IPS-NIHi7 (cell line): Measurements from ENCODE around the gene DGKB.

Experiments used
- DNase-seq: peaks from one replicate; pipeline ENCODE4 v3.0.0; 2012; ENCODE audit warnings: mixed read lengths; ENCODE audit errors: extremely low spot score

The DGKB gene

GRCh38 chr7:14389181-14389591, 513.4 kb downstream of the DGKB start:
- DNase-seq: no peak

GRCh38 chr7:14385074-14385473, 517.5 kb downstream of the DGKB start:
- no peak for DNase-seq

DNA sequence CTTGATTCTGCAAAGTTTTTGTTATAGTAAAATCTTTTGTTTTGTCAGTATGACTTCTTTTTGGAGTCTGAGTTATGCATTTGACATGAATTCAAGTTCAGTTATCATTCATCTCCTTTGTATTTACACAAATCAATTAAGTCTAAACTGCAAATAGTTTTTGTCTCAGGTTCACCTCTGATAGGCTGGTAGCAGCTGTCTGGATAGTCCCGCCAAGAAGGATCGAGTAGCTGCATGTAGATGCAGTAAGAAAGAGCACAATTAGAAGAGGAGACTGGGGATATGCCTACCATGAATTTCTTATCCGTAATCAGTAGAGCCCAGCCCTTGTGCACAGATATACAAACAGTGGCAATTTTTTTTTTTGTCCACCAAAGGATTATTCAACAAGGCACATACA, 520.6 kb downstream of the DGKB start:
- no peak for DNase-seq

DNA sequence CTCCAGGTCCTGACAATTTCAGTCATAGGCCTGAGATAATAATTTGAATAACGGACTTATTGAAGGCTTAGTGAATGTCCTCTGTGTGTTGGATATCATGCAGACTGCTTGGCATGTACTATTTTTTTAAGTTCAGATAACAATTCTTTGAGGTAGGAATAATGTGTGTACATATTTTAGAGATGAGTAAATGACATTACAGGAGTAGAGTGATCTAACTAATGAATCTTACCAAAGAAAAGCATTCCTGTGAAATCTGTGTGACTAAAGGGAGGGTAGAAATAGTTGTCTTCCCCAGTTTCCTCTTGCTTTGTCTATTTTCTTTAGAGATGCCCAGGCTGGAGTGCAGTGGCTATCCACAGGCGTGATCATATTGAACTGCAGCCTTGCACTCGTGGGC, 521.2 kb downstream of the DGKB start:
- no peak for DNase-seq

- peak; percentile 18 for DNase-seq
Observed at GRCh38 chr7:14380881-14381280, 521.7 kb downstream of the DGKB start.

DNA sequence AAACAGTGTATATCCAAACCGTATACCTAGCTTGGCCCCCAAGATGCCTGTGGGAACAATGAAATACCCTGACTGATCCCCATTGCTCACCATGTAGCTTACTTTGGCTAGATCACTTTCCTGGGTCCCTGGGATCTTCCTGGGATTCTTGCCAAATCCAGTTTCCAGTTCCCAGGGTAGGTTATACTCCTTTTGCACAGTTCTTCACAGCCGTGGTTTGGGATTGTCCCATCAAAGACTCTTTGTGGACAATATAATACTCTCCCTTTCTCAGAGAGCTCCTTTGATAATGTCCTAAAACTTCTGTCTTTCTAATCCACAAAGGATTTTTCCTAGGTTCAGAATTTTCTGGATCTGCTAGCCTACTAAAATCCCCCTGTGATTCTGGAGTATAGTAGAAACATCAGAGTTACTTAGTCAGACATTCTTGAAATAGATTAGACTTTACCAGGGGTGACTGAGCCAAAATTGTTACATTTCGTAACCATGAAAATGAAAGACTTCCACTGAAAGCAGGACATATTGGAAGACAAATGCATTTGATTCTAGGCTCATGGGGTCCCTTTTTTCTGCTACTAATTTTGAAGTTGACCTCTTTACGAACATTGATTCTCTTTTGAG, 524.8 kb downstream of the DGKB start:
- no peak for DNase-seq

- no peak for DNase-seq
Observed at GRCh38 chr7:14376711-14377110, 525.8 kb downstream of the DGKB start.

DNA sequence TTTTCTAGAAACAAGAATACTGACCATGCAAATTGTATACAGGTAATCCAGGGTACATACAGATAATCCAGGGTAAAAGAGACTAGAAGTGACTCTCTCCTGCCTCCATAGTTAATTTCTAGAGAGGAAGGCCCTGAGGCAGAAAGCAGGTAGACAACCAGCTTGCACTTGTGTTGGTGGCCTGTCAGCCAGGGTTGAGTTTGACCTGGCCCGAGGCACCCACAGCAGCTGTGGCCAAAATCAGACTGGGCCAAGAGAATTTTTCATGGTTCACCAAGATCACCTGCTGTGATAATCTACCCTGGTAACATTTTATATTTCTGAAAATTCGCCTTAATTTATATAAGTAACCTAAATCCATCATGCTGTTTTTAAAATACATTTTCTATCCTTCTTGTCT, 526.6 kb downstream of the DGKB start:
- no peak for DNase-seq

GRCh38 chr7:14374336-14374735, 528.2 kb downstream of the DGKB start:
- DNase-seq: no peak

- no peak for DNase-seq
Observed at GRCh38 chr7:14368285-14368684, 534.3 kb downstream of the DGKB start.

DNA sequence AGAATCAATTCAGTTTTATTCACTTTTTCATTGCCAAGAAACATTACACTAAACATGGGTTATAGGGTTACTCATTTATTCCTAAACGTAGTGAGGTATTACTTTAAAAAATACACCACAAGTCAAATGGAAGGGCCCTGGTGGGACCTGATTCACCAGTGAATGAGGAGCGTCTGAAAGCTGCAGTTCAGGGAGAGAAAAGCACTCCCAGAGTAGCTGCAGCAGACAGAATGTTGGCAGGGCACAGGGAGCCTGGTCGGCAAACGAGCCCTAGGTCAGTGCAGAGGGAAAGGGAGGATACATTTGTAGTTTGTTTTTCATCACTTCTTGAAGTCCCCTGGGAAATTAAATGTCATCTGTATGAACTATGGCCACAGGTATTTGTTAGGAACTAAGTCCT, 551.4 kb downstream of the DGKB start:
- DNase-seq: peak; percentile 17

DNA sequence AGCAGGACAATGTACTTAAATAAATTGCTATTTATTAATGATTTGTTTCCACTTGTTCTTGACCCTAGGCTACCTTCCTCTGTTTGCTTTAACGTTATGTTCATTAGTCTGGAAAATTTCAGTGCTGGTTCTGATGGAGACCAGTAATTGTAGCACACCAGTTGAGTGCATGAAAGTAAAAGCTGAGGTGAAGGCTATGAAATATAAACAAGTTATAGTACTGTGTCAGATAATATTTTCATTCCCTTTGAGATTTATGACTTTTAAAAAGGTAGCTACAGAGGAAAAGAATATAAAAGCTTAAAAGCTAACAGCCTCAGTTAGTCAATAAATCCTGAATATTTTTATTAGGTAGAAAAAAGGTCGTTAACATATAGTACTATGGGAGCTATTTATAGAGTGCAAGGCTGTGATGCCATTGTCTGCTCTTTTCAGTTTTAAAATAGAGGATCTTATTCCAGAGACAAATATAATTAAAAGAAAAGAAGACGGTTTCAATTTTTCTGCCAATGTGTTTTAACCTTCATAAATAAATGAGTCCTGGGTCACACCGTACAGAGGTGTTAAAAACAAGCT, 561.3 kb downstream of the DGKB start:
- no peak for DNase-seq

DNA sequence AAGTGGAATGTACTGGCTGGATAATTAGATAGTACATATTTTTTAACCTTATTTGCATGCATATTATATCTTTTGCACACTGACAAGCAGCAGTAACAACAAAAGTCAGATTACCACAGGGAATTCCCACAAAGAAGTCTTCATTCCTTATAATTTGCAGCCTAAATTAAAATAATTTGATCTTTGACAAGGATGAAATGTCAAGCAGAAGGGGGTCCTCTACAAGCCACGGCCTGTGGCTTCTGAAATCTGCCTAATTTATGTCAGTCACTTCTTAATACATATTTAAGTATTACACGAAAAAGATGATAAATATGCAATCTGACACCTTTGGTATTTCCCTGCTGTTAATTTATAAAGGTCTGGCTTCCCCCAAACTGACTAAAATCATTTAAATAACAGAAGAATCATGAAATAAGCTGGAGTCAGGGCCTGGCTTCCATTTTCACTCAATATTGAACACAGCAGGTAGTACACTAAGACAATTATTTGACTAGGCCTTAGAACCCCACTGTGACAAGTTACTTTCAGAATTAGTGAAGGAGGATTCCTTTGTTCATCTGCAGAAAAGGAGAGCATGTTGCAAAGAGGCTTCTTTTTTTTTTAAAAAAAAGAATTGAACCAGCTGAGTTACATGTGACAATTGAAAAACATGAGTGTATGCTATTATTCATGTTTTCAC, 562.0 kb downstream of the DGKB start:
- DNase-seq: no peak

GRCh38 chr7:14339861-14340260, 562.7 kb downstream of the DGKB start:
- no peak for DNase-seq

- DNase-seq: no peak
Observed at GRCh38 chr7:14336256-14336655, 566.3 kb downstream of the DGKB start.

GRCh38 chr7:14332155-14332554, 570.4 kb downstream of the DGKB start:
- DNase-seq: peak; percentile 9

GRCh38 chr7:14324767-14325166, 577.8 kb downstream of the DGKB start:
- no peak for DNase-seq

- no peak for DNase-seq
Observed at GRCh38 chr7:14322724-14323123, 579.8 kb downstream of the DGKB start.

DNA sequence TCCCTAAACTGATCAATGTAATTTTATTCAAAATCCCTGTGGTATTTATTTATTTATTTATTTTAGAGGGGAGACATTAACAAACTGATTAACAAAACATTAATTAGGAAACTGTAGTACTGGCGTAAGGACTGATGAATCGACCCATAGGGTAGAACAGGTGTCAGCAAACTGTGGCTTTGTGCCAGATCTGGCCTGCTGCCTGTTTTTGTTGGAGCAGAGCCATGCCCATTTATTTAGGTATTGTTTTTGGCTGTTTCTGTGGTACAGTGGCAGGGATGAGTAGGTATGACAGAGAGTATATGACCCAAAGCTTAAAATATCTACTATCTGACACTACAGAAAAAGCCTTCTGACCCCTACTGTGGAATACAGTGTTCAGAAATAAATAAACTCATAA, 580.6 kb downstream of the DGKB start:
- DNase-seq: no peak

DNA sequence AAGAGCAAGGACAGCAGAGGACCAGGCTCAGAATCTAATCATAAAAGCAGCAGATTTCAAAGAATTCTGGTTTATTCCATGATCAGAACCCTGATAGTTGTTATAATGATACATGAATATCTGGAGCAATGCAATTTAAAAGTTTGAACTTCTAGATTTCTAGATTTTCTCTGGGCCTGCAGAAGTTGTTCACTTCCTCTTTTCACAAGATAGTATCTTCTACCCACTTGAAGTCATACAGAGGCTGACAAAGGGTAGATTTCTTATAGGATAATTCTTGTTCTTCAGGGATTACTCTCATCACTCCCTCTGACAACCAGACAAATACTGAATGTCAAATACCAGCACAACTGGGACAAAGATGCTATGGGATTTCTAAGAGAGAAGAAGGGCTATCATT, 593.1 kb downstream of the DGKB start:
- DNase-seq: no peak

DNA sequence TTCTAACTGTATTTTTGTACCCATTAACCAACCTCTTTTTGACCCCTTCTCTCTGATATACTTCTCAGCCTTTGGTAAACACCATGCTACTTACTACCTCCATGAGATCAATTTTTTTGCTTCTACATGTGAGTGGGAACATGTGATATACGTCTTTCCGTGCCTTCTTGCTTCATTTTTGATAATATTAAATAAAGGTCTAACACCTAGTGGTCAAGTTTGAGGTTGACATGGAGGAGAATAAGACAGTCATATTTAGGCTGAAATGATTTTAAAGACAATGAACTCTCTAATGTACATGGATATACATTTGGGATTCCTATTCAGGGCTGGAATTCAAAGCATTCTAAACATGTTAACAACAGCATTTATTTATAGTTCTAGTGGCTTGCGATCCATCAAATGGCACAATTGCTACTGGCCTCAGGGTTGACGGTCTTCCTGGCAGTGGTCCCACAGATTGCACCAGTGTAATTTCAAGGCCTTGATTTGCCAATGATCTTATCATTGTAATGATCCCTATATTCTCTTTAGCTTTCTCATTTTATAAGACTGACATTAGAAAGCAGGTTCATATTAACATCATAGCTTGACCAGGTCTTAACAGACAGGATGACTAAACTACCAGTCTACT, 597.2 kb downstream of the DGKB start:
- DNase-seq: no peak

DNA sequence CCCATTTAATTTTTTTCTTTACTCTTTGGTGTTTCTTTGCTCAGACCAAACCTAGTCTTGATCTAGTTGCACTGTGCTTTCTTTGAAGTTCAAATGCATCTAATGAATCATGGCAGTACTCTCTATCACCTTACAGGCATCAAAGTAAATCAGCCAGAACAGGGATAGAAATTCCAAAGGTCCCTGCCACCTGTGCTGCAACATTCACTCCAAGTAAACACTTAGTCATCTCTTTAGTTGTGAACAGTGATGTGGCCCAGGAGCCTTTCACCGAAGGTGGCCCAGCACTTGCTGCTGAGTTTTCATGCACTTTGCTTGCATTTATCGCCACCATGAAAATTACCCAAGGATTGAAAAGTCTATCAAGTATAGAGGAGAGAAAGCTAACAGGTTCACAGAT, 599.0 kb downstream of the DGKB start:
- DNase-seq: peak; percentile 9

- DNase-seq: no peak
Observed at GRCh38 chr7:14294637-14295036, 607.9 kb downstream of the DGKB start.
